HG03280 (cell line): ENCODE measurements around the gene ADAMTS3.

Experiments used
- ATAC-seq: cut with Tn5 transposase; IDR thresholded peaks from one replicate; pipeline ENCODE4 v1.9.1; 2021; ENCODE audit warnings: mild to moderate bottlenecking, moderate library complexity; ENCODE audit not compliant: unreplicated experiment

Gene ADAMTS3

GRCh38 chr4:72568959-72569718, at the start of gene ADAMTS3:
Gene ADAMTS3 (minus strand): TSS chr4:72569221. CDS start chr4:72568762, 459 bp downstream.
- no peak for ATAC-seq

- ATAC-seq, result no peak
These were observed 44.9 kb upstream of the ADAMTS3 start for GRCh38 chr4:72613959-72614358.

- no peak for ATAC-seq
These were observed 37.7 kb upstream of the ADAMTS3 start for GRCh38 chr4:72606751-72607150.

- ATAC-seq, result no peak
These were observed 35.3 kb upstream of the ADAMTS3 start for GRCh38 chr4:72604324-72604723.

- ATAC-seq, result no peak
These were observed 33.7 kb upstream of the ADAMTS3 start for GRCh38 chr4:72602396-72603376.

- ATAC-seq, result no peak
These were observed 22.8 kb upstream of the ADAMTS3 start for GRCh38 chr4:72591547-72592454.

- no peak for ATAC-seq
These were observed 18.3 kb upstream of the ADAMTS3 start for GRCh38 chr4:72587334-72587733.

GRCh38 chr4:72582853-72583252, 13.8 kb upstream of the ADAMTS3 start:
- ATAC-seq, result no peak

GRCh38 chr4:72577211-72577610, 8.2 kb upstream of the ADAMTS3 start:
- no peak for ATAC-seq

- no peak for ATAC-seq
These were observed 2.3 kb upstream of the ADAMTS3 start for GRCh38 chr4:72571337-72571736.

- no peak for ATAC-seq
These were observed 756 bp upstream of the ADAMTS3 start for GRCh38 chr4:72569719-72570235.

- no peak for ATAC-seq
These were observed 973 bp downstream of the ADAMTS3 start for GRCh38 chr4:72567821-72568675.

- no peak for ATAC-seq
These were observed 2.0 kb downstream of the ADAMTS3 start for GRCh38 chr4:72567036-72567435.

- ATAC-seq, result no peak
These were observed 2.5 kb downstream of the ADAMTS3 start for GRCh38 chr4:72566464-72566972.

GRCh38 chr4:72564789-72565188, 4.2 kb downstream of the ADAMTS3 start:
- ATAC-seq, result no peak

- no peak for ATAC-seq
These were observed 4.8 kb downstream of the ADAMTS3 start for GRCh38 chr4:72564184-72564583.

GRCh38 chr4:72558655-72559054, 10.4 kb downstream of the ADAMTS3 start:
- ATAC-seq, result no peak

GRCh38 chr4:72557021-72557420, 12.0 kb downstream of the ADAMTS3 start:
- ATAC-seq, result no peak

- no peak for ATAC-seq
These were observed 13.6 kb downstream of the ADAMTS3 start for GRCh38 chr4:72555377-72555831.
